B cell (primary cell): ENCODE data around the gene APOM. TPM values are rescaled to one million over a fixed set of nuclear protein-coding genes. Genes with fewer than 3 reads are reported as not detected.

Experiments used
- ATAC-seq: fragments of 200-7000 bp; cut with Tn5 transposase; one replicate; pipeline ENCODE4 v1.10.0; 2021; ENCODE audit warnings: low read depth, mild to moderate bottlenecking, moderate number of reproducible peaks, moderate library complexity
- CTCF ChIA-PET: fragments of 350-600 bp; sonication (Branson Sonifier 250); formaldehyde crosslinking; loops from one replicate; lab custom pipeline; 2021; ENCODE audit warnings: antibody characterized with exemption, inconsistent platforms; lab: Charles Lee
- POLR2A ChIA-PET: fragments of 350-600 bp; sonication (Branson Sonifier 250); formaldehyde crosslinking; loops from one replicate; lab custom pipeline; 2021; ENCODE audit warnings: antibody characterized with exemption; lab: Charles Lee
- DNase-seq: peaks from one replicate; pipeline ENCODE4 v3.0.0; 2013
- H2AFZ ChIP-seq: 2 replicates; pipeline ENCODE4 v1.6.1; 2012; ENCODE audit warnings: mild to moderate bottlenecking, low read depth, low read length; ENCODE audit not compliant: insufficient read depth, poor library complexity, severe bottlenecking
- H3K27ac ChIP-seq, 2 donors: 1 replicate in 1 of 2; 2 replicates in 1 of 2; pipeline ENCODE4 v1.5.1; 2012 to 2013; ENCODE audit warnings: low read length in 2 of 2, mild to moderate bottlenecking in 2 of 2, moderate library complexity in 1 of 2
- H3K27me3 ChIP-seq, 4 experiments: fragments of 200-600 bp in 1 of 4; sonication (generic) in 1 of 4; replicated peaks in 1 of 4; 1 replicate in 2 of 4; 2 replicates in 2 of 4; pipeline versions ENCODE4 v1.6.1 to v1.7.0; 2013 to 2016; ENCODE audit warnings: low read length in 3 of 4, mild to moderate bottlenecking in 2 of 4, mixed read lengths in 1 of 4, moderate library complexity in 1 of 4; ENCODE audit not compliant: insufficient read depth in 4 of 4, control insufficient read depth in 3 of 4; ENCODE audit errors: control extremely low read depth in 1 of 4
- H3K36me3 ChIP-seq, 2 experiments: replicated peaks in 1 of 2; 1 replicate in 1 of 2; 2 replicates in 1 of 2; pipeline versions ENCODE4 v1.6.1 to v1.7.1; 2013; ENCODE audit warnings: low read length in 1 of 2; ENCODE audit not compliant: insufficient read depth in 2 of 2, control insufficient read depth in 1 of 2; ENCODE audit errors: control extremely low read depth in 1 of 2, extremely low read depth in 1 of 2
- H3K4me1 ChIP-seq, 2 donors: fragments of 200-600 bp in 1 of 2; sonication (generic) in 1 of 2; 1 replicate in 1 of 2; 2 replicates in 1 of 2; pipeline versions ENCODE4 v1.5.1 to v1.6.1; 2013 to 2017; ENCODE audit warnings: low read length in 2 of 2; ENCODE audit not compliant: control insufficient read depth in 2 of 2, insufficient read depth in 2 of 2
- H3K4me2 ChIP-seq: replicated peaks from 2 replicates; pipeline ENCODE3; 2012; ENCODE audit warnings: mild to moderate bottlenecking, low read depth, low read length; ENCODE audit not compliant: poor library complexity, severe bottlenecking
- H3K4me3 ChIP-seq, 5 experiments: fragments of 200-600 bp in 1 of 5; sonication (generic) in 1 of 5; 1 replicate in 3 of 5; 2 replicates in 2 of 5; pipeline versions ENCODE4 v1.5.1 to v1.7.0; 2011 to 2016; ENCODE audit warnings: low read length in 4 of 5, mild to moderate bottlenecking in 4 of 5, low read depth in 2 of 5, control low read depth in 1 of 5, moderate library complexity in 1 of 5; ENCODE audit not compliant: insufficient read depth in 1 of 5; ENCODE audit errors: control extremely low read depth in 1 of 5, extremely low read depth in 1 of 5
- H3K79me2 ChIP-seq: fragments of 200-600 bp; sonication (generic); one replicate; pipeline ENCODE4 v1.6.0; 2016; ENCODE audit warnings: low read length; ENCODE audit not compliant: control insufficient read depth, insufficient read depth
- H3K9ac ChIP-seq: fragments of 200-600 bp; sonication (generic); 2 replicates; pipeline ENCODE4 v1.6.1; 2017; ENCODE audit warnings: mild to moderate bottlenecking, low read length, moderate library complexity
- H3K9me3 ChIP-seq, 3 donors: one replicate each; pipeline versions ENCODE4 v1.6.1 to v1.7.1; 2013; ENCODE audit warnings: low read length in 2 of 3; ENCODE audit not compliant: control insufficient read depth in 2 of 3, insufficient read depth in 1 of 3; ENCODE audit errors: control extremely low read depth in 1 of 3
- H4K20me1 ChIP-seq: 2 replicates; pipeline ENCODE4 v1.6.0; 2012; ENCODE audit warnings: mild to moderate bottlenecking, low read length; ENCODE audit not compliant: insufficient read depth, control insufficient read depth, poor library complexity, severe bottlenecking
- H3K27ac Mint-ChIP-seq: one replicate; pipeline ENCODE4 v1.8.0; 2021; ENCODE audit warnings: mixed read lengths
- H3K27me3 Mint-ChIP-seq: one replicate; pipeline ENCODE4 v1.8.0; 2021; ENCODE audit warnings: mixed read lengths
- H3K4me1 Mint-ChIP-seq: one replicate; pipeline ENCODE4 v1.8.0; 2021; ENCODE audit warnings: mixed read lengths
- H3K4me3 Mint-ChIP-seq: one replicate; pipeline ENCODE4 v1.8.0; 2021; ENCODE audit warnings: mixed read lengths
- H3K9me3 Mint-ChIP-seq: one replicate; pipeline ENCODE4 v1.8.0; 2022; ENCODE audit warnings: mixed read lengths; ENCODE audit not compliant: insufficient read depth
- EZH2 ChIP-seq: IDR thresholded peaks from 2 replicates; pipeline ENCODE4 v1.6.1; 2012; ENCODE audit warnings: borderline replicate concordance, low read depth, mild to moderate bottlenecking, moderate library complexity, low read length; ENCODE audit not compliant: insufficient read depth, poor library complexity, severe bottlenecking
- WGBS: methylation state at CpG from one replicate; pipeline ENCODE4 v1.1.5; 2013; ENCODE audit warnings: missing lambda C conversion rate; ENCODE audit not compliant: insufficient coverage; 5-methylcytosine and 5-hydroxymethylcytosine counted together
- intact Hi-C: fragments of 100-400 bp; cut with micrococcal nuclease; formaldehyde crosslinking; loops from one replicate; pipeline ENCODE4 v1.10.0; 2022
- polyA plus RNA-seq: library from polyadenylated mRNA; depleted of rRNA; stranded (reverse); fragments of >200 nt; gene quantifications from 2 replicates; pipeline ENCODE4 v1.2.3, GENCODE V29; 2012
- total RNA-seq, 2 donors: library from RNA; stranded (reverse); fragments of 120-200 nt in 1 of 2; gene quantifications; 1 replicate in 1 of 2; 2 replicates in 1 of 2; pipeline versions ENCODE4 v1.2.3 to v1.2.4, GENCODE V29; 2013 to 2022
- TF ChIP-seq, protein P1 (sequence below): fragments of 200-600 bp; IDR thresholded peaks from one replicate; pipeline ENCODE4 v1.8.0; 2022; ENCODE audit warnings: antibody characterized with exemption, mild to moderate bottlenecking

The APOM gene
- total and polyA plus RNA-seq, 2 donors (not counting 1 experiment from before 2014, with no cell fraction given): 3.6 to 11.6 TPM

DNA sequence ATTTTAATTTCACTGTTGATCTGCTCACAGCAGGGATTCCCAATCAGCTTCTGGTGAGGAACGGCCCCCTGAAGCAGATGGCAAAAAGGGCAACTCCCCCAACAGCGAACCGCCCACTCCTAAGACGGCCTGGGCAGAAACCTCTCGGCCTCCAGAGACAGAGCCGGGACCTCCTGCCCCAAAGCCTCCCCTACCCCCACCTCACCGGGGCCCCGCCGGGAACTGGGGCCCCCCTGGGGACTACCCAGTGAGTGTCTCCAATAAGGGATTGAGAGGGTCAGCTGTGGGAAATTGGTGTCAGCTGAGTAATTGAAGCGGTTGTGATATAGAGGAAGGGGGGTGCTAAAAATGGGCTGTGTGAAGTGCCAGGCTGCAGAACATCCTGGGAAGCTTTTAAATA is 28.7 kb upstream of the APOM start:
- 100% methylated on average over 2 of the region's 10 CpGs for WGBS
- Mint-ChIP-seq H3K4me1 (peaks cover 8% of the 10 kb centered on the region), H3K27me3 (no peaks in the 10 kb centered on the region), H3K4me3 (no peak overlapping the region), H3K27ac (no peak overlapping the region), H3K9me3 (no peaks in the 10 kb centered on the region)
- Histone ChIP-seq H3K4me2 (no peak overlapping the region), H3K36me3 (peaks cover 7 to 84% of the 10 kb centered on the region in 2 experiments), H3K9ac (no peak overlapping the region), H3K27ac (no peak overlapping the region), H3K4me3 (no peak overlapping the region), H3K4me1 (peaks cover under 1 to 2% of the 10 kb centered on the region in 2 donors), H3K27me3 (no peaks in the 10 kb centered on the region), H3K9me3 (no peaks in the 10 kb centered on the region), H3K79me2 (peaks cover 10% of the 10 kb centered on the region), H4K20me1 (peaks cover 30% of the 10 kb centered on the region), H2AFZ (no peak overlapping the region)
- ATAC-seq (no peak), DNase-seq (no peak)
- CTCF ChIA-PET: interaction anchor here (0.7 to 1.2 kb wide), 3 partner anchors 12 to 264 kb away, joined by 3 to 4 read pairs (median 3); no protein-coding TSS in a partner anchor
- POLR2A ChIA-PET: interaction anchor here (0.6 kb wide), 1 partner anchor 342 kb away, joined by 3 read pairs; no protein-coding TSS in a partner anchor
- TF ChIP-seq EZH2: no peak
- TF ChIP-seq, protein P1, sequence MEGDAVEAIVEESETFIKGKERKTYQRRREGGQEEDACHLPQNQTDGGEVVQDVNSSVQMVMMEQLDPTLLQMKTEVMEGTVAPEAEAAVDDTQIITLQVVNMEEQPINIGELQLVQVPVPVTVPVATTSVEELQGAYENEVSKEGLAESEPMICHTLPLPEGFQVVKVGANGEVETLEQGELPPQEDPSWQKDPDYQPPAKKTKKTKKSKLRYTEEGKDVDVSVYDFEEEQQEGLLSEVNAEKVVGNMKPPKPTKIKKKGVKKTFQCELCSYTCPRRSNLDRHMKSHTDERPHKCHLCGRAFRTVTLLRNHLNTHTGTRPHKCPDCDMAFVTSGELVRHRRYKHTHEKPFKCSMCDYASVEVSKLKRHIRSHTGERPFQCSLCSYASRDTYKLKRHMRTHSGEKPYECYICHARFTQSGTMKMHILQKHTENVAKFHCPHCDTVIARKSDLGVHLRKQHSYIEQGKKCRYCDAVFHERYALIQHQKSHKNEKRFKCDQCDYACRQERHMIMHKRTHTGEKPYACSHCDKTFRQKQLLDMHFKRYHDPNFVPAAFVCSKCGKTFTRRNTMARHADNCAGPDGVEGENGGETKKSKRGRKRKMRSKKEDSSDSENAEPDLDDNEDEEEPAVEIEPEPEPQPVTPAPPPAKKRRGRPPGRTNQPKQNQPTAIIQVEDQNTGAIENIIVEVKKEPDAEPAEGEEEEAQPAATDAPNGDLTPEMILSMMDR: no peak
- intact Hi-C loops: no loop called here

DNA sequence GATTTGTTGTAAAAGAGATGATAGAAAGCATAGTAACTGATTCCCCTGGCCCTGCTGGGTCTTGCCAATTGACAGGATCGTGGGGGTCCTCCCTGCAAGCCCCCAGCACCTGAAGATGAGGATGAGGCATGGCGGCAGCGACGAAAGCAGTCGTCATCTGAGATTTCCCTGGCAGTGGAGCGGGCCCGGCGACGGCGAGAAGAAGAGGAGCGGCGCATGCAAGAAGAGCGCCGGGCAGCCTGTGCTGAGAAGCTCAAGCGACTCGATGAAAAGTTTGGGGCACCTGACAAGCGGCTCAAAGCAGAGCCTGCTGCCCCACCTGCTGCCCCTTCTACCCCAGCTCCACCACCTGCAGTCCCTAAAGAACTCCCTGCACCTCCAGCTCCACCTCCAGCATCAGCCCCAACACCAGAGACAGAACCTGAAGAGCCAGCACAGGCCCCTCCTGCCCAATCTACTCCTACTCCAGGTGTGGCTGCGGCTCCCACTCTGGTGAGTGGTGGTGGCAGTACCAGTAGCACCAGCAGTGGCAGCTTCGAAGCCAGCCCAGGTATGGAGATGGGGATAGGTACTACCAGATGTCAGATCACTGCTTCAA is 27.9 kb upstream of the APOM start:
- Histone ChIP-seq H2AFZ (no peak overlapping the region), H3K36me3 (peaks cover 7 to 90% of the 10 kb centered on the region in 2 experiments), H3K4me2 (no peak overlapping the region), H3K4me3 (no peak overlapping the region), H3K9ac (no peak overlapping the region), H3K9me3 (no peaks in the 10 kb centered on the region), H3K27ac (no peak overlapping the region), H3K4me1 (no peaks in the 10 kb centered on the region), H4K20me1 (peaks cover 38% of the 10 kb centered on the region), H3K79me2 (peaks cover 5% of the 10 kb centered on the region), H3K27me3 (no peaks in the 10 kb centered on the region)
- H3K4me3 Mint-ChIP-seq: no peak overlapping the region
- H3K27me3 Mint-ChIP-seq: no peaks in the 10 kb centered on the region
- ATAC-seq: no peak
- WGBS: 98% methylated on average over 18 of the region's 19 CpGs
- POLR2A ChIA-PET: interaction anchor here (0.6 kb wide), 1 partner anchor 341 kb away, joined by 3 read pairs; no protein-coding TSS in a partner anchor
- no peaks in the 10 kb centered on the region for H3K9me3 Mint-ChIP-seq
- peaks cover under 1% of the 10 kb centered on the region for H3K4me1 Mint-ChIP-seq
- intact Hi-C loops: no loop called here
- no peak for DNase-seq
- CTCF ChIA-PET: interaction anchor here (1.1 to 1.2 kb wide), 2 partner anchors 76 to 263 kb away, joined by 3 read pairs; no protein-coding TSS in a partner anchor
- no peak overlapping the region for H3K27ac Mint-ChIP-seq
- TF ChIP-seq, protein P1: no peak
